Activated CD4-positive, alpha-beta memory T cell treated with anti-CD3 and anti-CD28 coated beads for 36 hours (primary cell): ENCODE measurements around the gene DUSP22. TPM values are rescaled to one million over a fixed set of nuclear protein-coding genes. Genes with fewer than 3 reads are reported as not detected.
A peak's percentile ranks its signal among the peaks of the same experiment; 100 is the strongest.

Experiments used
- CTCF ChIA-PET: fragments of 350-600 bp; sonication (Branson Sonifier 250); formaldehyde crosslinking; loops from one replicate; lab custom pipeline; 2021; ENCODE audit warnings: antibody characterized with exemption, inconsistent platforms; lab: Charles Lee
- POLR2A ChIA-PET: fragments of 350-600 bp; sonication (Branson Sonifier 250); formaldehyde crosslinking; loops from one replicate; lab custom pipeline; 2021; ENCODE audit warnings: antibody characterized with exemption; lab: Charles Lee
- DNase-seq: peaks from one replicate; pipeline ENCODE4 v3.0.0-alpha.2; 2020
- H3K27ac Mint-ChIP-seq: one replicate; pipeline ENCODE4 v1.8.0; 2021; ENCODE audit warnings: mixed read lengths
- H3K27me3 Mint-ChIP-seq: one replicate; pipeline ENCODE4 v1.8.0; 2021; ENCODE audit warnings: mixed read lengths
- H3K36me3 Mint-ChIP-seq: one replicate; pipeline ENCODE4 v1.8.0; 2021; ENCODE audit warnings: mixed read lengths
- H3K4me1 Mint-ChIP-seq: one replicate; pipeline ENCODE4 v1.8.0; 2021; ENCODE audit warnings: low read depth, mixed read lengths
- H3K4me3 Mint-ChIP-seq: one replicate; pipeline ENCODE4 v1.8.0; 2021; ENCODE audit warnings: mild to moderate bottlenecking, mixed read lengths
- H3K9me3 Mint-ChIP-seq: one replicate; pipeline ENCODE4 v1.8.0; 2021; ENCODE audit warnings: mixed read lengths
- intact Hi-C: fragments of 100-400 bp; cut with micrococcal nuclease; formaldehyde crosslinking; loops from one replicate; pipeline ENCODE4 v1.15.1; 2023
- total RNA-seq, 2 experiments: library from RNA; stranded (reverse); gene quantifications; one replicate each; pipeline ENCODE4 v1.2.3, GENCODE V29; 2021

The DUSP22 gene
- total RNA-seq, 2 experiments from 2014 or later: 28.0 to 28.7 TPM

DNA sequence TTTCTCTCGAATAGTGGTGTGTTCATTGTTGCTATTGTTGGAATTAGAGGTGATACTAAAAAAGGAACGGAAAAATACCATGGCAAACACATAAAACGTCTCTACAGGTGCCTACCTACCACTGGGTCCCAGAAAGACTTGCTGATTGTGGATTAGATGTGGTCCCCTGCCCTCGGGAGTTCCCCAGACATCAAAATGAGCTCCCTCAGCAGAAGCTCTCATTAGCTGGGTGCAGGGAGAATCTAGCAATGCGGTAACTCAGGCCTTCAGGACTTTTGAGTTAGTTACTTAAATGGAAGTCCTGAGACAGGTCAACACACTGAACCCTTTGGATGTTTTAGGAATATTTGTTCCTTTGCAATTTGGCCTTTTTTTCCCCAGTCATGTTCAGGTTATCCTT is 105.3 kb downstream of the DUSP22 start:
- CTCF ChIA-PET: interaction anchor here (0.9 to 1.3 kb wide), 4 partner anchors 48 to 209 kb away, joined by 3 to 4 read pairs (median 3); no protein-coding TSS in a partner anchor
- POLR2A ChIA-PET: interaction anchor here (0.8 to 11.8 kb wide), 12 partner anchors 5 to 204 kb away, joined by 3 to 191 read pairs (median 7); partner anchors contain the start of gene IRF4
- intact Hi-C loops: loop anchor here (10.0 kb wide), 1 partner anchor 387 kb away; no protein-coding TSS in a partner anchor
- peaks cover 5% of the 10 kb centered on the region for H3K27me3 Mint-ChIP-seq
- peak overlapping the region; percentile 73 for H3K4me3 Mint-ChIP-seq
- H3K36me3 Mint-ChIP-seq: peaks cover 91% of the 10 kb centered on the region
- no peak for DNase-seq
- peaks cover 3% of the 10 kb centered on the region for H3K9me3 Mint-ChIP-seq
- peak overlapping the region; percentile 80 for H3K27ac Mint-ChIP-seq
- H3K4me1 Mint-ChIP-seq: peaks cover 81% of the 10 kb centered on the region

GRCh38 chr6:398065-398464 is 105.8 kb downstream of the DUSP22 start:
- ChIA-PET POLR2A (interaction anchor here (1.1 to 11.8 kb wide), 10 partner anchors 6 to 203 kb away, joined by 3 to 191 read pairs (median 10); partner anchors contain the start of gene IRF4), CTCF (interaction anchor here (0.9 to 1.3 kb wide), 4 partner anchors 48 to 209 kb away, joined by 3 to 4 read pairs (median 3); no protein-coding TSS in a partner anchor)
- peaks cover 5% of the 10 kb centered on the region for H3K27me3 Mint-ChIP-seq
- peaks cover 3% of the 10 kb centered on the region for H3K9me3 Mint-ChIP-seq
- H3K36me3 Mint-ChIP-seq: peaks cover 91% of the 10 kb centered on the region
- no peak for DNase-seq
- peak overlapping the region; percentile 80 for H3K27ac Mint-ChIP-seq
- peaks cover 86% of the 10 kb centered on the region for H3K4me1 Mint-ChIP-seq
- intact Hi-C loops: loop anchor here (10.0 kb wide), 1 partner anchor 387 kb away; no protein-coding TSS in a partner anchor
- H3K4me3 Mint-ChIP-seq: peak overlapping the region; percentile 73

GRCh38 chr6:398558-399078 is 106.3 kb downstream of the DUSP22 start:
- Mint-ChIP-seq H3K27ac (peak overlapping the region; percentile 80), H3K9me3 (peaks cover 3% of the 10 kb centered on the region), H3K4me3 (peak overlapping the region; percentile 73), H3K36me3 (peaks cover 93% of the 10 kb centered on the region), H3K4me1 (peaks cover 91% of the 10 kb centered on the region), H3K27me3 (peaks cover 5% of the 10 kb centered on the region)
- ChIA-PET POLR2A (interaction anchor here (1.1 to 11.8 kb wide), 10 partner anchors 6 to 203 kb away, joined by 3 to 191 read pairs (median 10); partner anchors contain the start of gene IRF4), CTCF (interaction anchor here (0.9 to 1.3 kb wide), 4 partner anchors 9 to 210 kb away, joined by 3 to 4 read pairs (median 3); no protein-coding TSS in a partner anchor)
- no peak for DNase-seq
- intact Hi-C loops: loop anchor here (10.0 kb wide), 1 partner anchor 386 kb away; no protein-coding TSS in a partner anchor

DNA sequence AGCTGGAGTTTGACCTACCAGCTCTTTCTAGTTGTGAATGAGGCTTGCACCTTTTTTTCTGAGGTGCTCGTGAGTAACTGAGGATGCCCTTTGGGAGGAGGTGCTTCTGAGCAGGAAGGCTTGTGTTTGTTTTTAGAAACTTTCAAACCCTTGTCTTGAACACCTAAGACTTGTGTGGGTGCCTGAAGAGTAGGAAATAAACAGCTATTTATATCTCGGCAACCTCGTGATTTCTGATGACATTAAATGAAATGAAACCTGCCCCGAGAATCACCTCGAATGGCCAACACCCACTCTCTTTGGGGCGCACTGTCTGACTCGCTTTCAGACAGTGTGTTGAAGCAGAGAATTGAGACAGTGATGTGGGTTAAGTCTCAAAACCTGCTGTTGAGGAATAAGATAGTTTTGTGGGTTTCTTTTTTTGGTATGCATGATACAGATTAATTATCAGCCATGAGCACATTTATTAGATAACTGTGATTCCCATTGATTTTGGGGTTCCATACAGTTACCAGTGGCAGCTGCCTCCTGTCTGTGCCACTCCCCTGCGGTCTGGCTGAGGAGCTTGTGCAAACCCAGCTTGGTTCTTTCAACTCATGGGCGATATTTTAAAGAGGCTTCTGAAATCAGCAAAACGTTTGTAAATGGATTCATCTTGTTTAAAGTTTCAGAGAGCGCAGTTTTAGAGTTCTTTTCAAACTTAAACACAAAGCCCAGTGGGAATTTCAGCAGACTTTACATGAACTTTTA is 107.7 kb downstream of the DUSP22 start:
- Mint-ChIP-seq H3K4me3 (peak overlapping the region; percentile 64), H3K9me3 (no peaks in the 10 kb centered on the region), H3K4me1 (peaks cover 94% of the 10 kb centered on the region), H3K27me3 (no peaks in the 10 kb centered on the region), H3K27ac (peak overlapping the region; percentile 88), H3K36me3 (peaks cover 93% of the 10 kb centered on the region)
- intact Hi-C loops: loop anchor here (10.0 kb wide), 1 partner anchor 385 kb away; no protein-coding TSS in a partner anchor
- CTCF ChIA-PET: interaction anchor here (0.7 to 1.5 kb wide), 5 partner anchors 9 to 211 kb away, joined by 3 to 7 read pairs (median 3); partner anchors contain the start of gene IRF4
- POLR2A ChIA-PET: interaction anchor here (0.6 to 11.8 kb wide), 17 partner anchors 8 to 210 kb away, joined by 3 to 191 read pairs (median 4); partner anchors contain the start of gene IRF4
- DNase-seq: peak; percentile 76

- Mint-ChIP-seq H3K4me3 (peak overlapping the region; percentile 67), H3K27ac (peak overlapping the region; percentile 65), H3K27me3 (no peaks in the 10 kb centered on the region), H3K4me1 (peaks cover 94% of the 10 kb centered on the region), H3K36me3 (peaks cover 93% of the 10 kb centered on the region), H3K9me3 (no peaks in the 10 kb centered on the region)
- ChIA-PET CTCF (no interaction called here), POLR2A (interaction anchor here (0.9 to 11.8 kb wide), 11 partner anchors 8 to 113 kb away, joined by 3 to 191 read pairs (median 13); partner anchors contain the start of gene IRF4)
- DNase-seq: no peak
- intact Hi-C loops: no loop called here
Measured at GRCh38 chr6:400815-401214, 108.5 kb downstream of the DUSP22 start.

Other genes with a start within 250 kb of the DUSP22 start
- gene IRF4, start 99.3 kb downstream of the DUSP22 start, total RNA-seq: 100 to 1,000 TPM; 689 to 705 TPM